GM12878 (cell line): ENCODE data around the gene PPP1R1A. TPM values are rescaled to one million over a fixed set of nuclear protein-coding genes. Genes with fewer than 3 reads are reported as not detected.

Experiments used
- ATAC-seq: fragments of 200-7000 bp; cut with Tn5 transposase; 3 replicates; pipeline ENCODE4 v1.9.1; 2020; ENCODE audit warnings: mild to moderate bottlenecking, moderate library complexity
- BruUV-seq: library from RNA; stranded (reverse); fragments of 400-500 nt; replicated peaks from 2 replicates; lab custom pipeline; 2021; lab: Mats Ljungman, UMichigan
- CTCF ChIA-PET: fragments of 300-600 bp; sonication (Branson Sonifier 250); formaldehyde crosslinking; extraction: SDS; loops from one replicate; lab custom pipeline; 2021; ENCODE audit warnings: inconsistent platforms; lab: Yijun Ruan, JAX
- POLR2A ChIA-PET: fragments of 350-600 bp; formaldehyde crosslinking; extraction: SDS; loops from one replicate; lab custom pipeline; 2021; ENCODE audit warnings: inconsistent platforms; lab: Charles Lee
- RAD21 ChIA-PET: fragments of 300-600 bp; sonication (Branson Sonifier 250); formaldehyde crosslinking; loops from one replicate; lab custom pipeline; 2023; ENCODE audit warnings: antibody characterized with exemption; ENCODE audit not compliant: unreplicated experiment; lab: Charles Lee
- SMC1A ChIA-PET: fragments of 300-600 bp; sonication (Branson Sonifier 250); formaldehyde crosslinking; loops from one replicate; lab custom pipeline; 2023; ENCODE audit not compliant: unreplicated experiment, uncharacterized antibody; lab: Charles Lee
- DNase-seq: peaks from one replicate; pipeline ENCODE4 v3.0.0-alpha.2; 2011; ENCODE audit warnings: low read depth, low spot score
- FAIRE-seq: peaks from 3 replicates; lab custom pipeline; 2011; peaks lifted over from hg19 to GRCh38; lab: Jason Lieb, UNC
- H2AFZ ChIP-seq: 2 replicates; pipeline ENCODE4 v1.6.0; 2011; ENCODE audit warnings: low read depth, low read length, control low read depth; ENCODE audit not compliant: control insufficient read depth
- H3K27ac ChIP-seq: 2 replicates; pipeline ENCODE4 v1.5.1; 2011; ENCODE audit warnings: control low read depth; ENCODE audit not compliant: control insufficient read depth, insufficient read depth
- H3K27me3 ChIP-seq, 2 experiments: replicated peaks in 1 of 2; 2 replicates each; pipeline versions ENCODE4 v1.6.0 to v1.6.1; 2011; ENCODE audit warnings: low read length in 1 of 2; ENCODE audit not compliant: control insufficient read depth in 2 of 2, insufficient read depth in 2 of 2
- H3K36me3 ChIP-seq, 2 experiments: 2 replicates each; pipeline ENCODE4 v1.5.1; 2011; ENCODE audit warnings: low read length in 1 of 2; ENCODE audit not compliant: control insufficient read depth in 2 of 2, insufficient read depth in 2 of 2
- H3K4me1 ChIP-seq: 2 replicates; pipeline ENCODE4 v1.6.1; 2011; ENCODE audit warnings: mild to moderate bottlenecking, low read length, moderate library complexity, mixed read lengths; ENCODE audit not compliant: control insufficient read depth, insufficient read depth
- H3K4me2 ChIP-seq: 2 replicates; pipeline ENCODE4 v1.6.0; 2011; ENCODE audit warnings: control low read depth; ENCODE audit not compliant: control insufficient read depth, insufficient read depth
- H3K4me3 ChIP-seq: fragments of 200-600 bp; sonication (generic); 2 replicates; pipeline ENCODE4 v1.5.1; 2016
- H3K79me2 ChIP-seq: 2 replicates; pipeline ENCODE4 v1.6.0; 2011; ENCODE audit warnings: low read length; ENCODE audit not compliant: control insufficient read depth, insufficient read depth
- H3K9ac ChIP-seq: 2 replicates; pipeline ENCODE4 v1.8.0; 2011; ENCODE audit warnings: low read length, control low read depth, mixed read lengths; ENCODE audit not compliant: control insufficient read depth, insufficient read depth
- H3K9me3 ChIP-seq: replicated peaks from 3 replicates; pipeline ENCODE4 v1.5.1; 2011; ENCODE audit warnings: mild to moderate bottlenecking, low read length; ENCODE audit not compliant: control insufficient read depth, insufficient read depth
- H4K20me1 ChIP-seq: 2 replicates; pipeline ENCODE4 v1.6.0; 2011; ENCODE audit not compliant: control insufficient read depth, insufficient read depth
- BCLAF1 ChIP-seq: fragments of 450-650 bp; IDR thresholded peaks from 2 replicates; pipeline ENCODE4 v1.6.1; 2017; ENCODE audit warnings: antibody characterized with exemption, mild to moderate bottlenecking, moderate library complexity
- CEBPB ChIP-seq, 2 experiments: fragments of 150-350 bp in 1 of 2; IDR thresholded peaks; 2 replicates each; pipeline ENCODE4 v1.6.1; 2012 to 2014; ENCODE audit warnings: low read depth in 2 of 2, low read length in 2 of 2, borderline replicate concordance in 1 of 2, inconsistent platforms in 1 of 2
- IKZF2 ChIP-seq, 2 experiments: fragments of 450-650 bp; IDR thresholded peaks; 2 replicates each; pipeline ENCODE4 v1.6.1; 2017; ENCODE audit warnings: mild to moderate bottlenecking in 2 of 2, moderate library complexity in 2 of 2
- MEF2B ChIP-seq: fragments of 450-650 bp; IDR thresholded peaks from 2 replicates; pipeline ENCODE4 v1.6.1; 2018; ENCODE audit warnings: mild to moderate bottlenecking, moderate library complexity; ENCODE audit not compliant: partially characterized antibody, poor library complexity, severe bottlenecking
- NBN ChIP-seq: fragments of 450-650 bp; IDR thresholded peaks from 2 replicates; pipeline ENCODE4 v1.6.1; 2016
- NFXL1 ChIP-seq: fragments of 450-650 bp; IDR thresholded peaks from 2 replicates; pipeline ENCODE4 v1.6.1; 2017; ENCODE audit warnings: antibody characterized with exemption, mild to moderate bottlenecking, borderline replicate concordance
- POLR2AphosphoS2 ChIP-seq: IDR thresholded peaks from 2 replicates; pipeline ENCODE4 v1.6.1; 2011; ENCODE audit warnings: low read depth, mild to moderate bottlenecking, low read length, improper control_type of control experiment, moderate library complexity
- SIN3A ChIP-seq: IDR thresholded peaks from 2 replicates; pipeline ENCODE4 v1.6.1; 2012; ENCODE audit warnings: low read depth, low read length, improper control_type of control experiment
- STAT1 ChIP-seq: fragments of 450-650 bp; conservative IDR thresholded peaks from 2 replicates; pipeline ENCODE4 v1.6.1; 2014; ENCODE audit warnings: antibody characterized with exemption, mild to moderate bottlenecking
- ZBTB4 ChIP-seq: fragments of 450-650 bp; formaldehyde crosslinking; IDR thresholded peaks from 2 replicates; pipeline ENCODE4 v1.4.0; 2022; ENCODE audit warnings: mild to moderate bottlenecking, moderate library complexity
- WGBS: methylation state at CpG from one replicate; pipeline ENCODE4 v1.1.6; 2016; ENCODE audit warnings: low lambda C conversion rate; ENCODE audit not compliant: insufficient replicate concordance, insufficient coverage; ENCODE audit errors: missing lambda C conversion rate; 5-methylcytosine and 5-hydroxymethylcytosine counted together
- in situ Hi-C: fragments of 300-500 bp; cut with MboI; formaldehyde crosslinking; loops from 9 replicates; pipeline ENCODE4 v1.14.3; 2018; ENCODE audit warnings: mixed read lengths
- intact Hi-C: fragments of 100-400 bp; cut with micrococcal nuclease; formaldehyde crosslinking; loops from one replicate; pipeline ENCODE4 v1.14.2; 2022; ENCODE audit not compliant: unreplicated experiment
- polyA plus RNA-seq, 11 experiments: library from polyadenylated mRNA; depleted of rRNA in 4 of 11; unstranded in 6 of 11; stranded (reverse) in 5 of 11; fragments of >200 nt; fragmentation: Nextera tagmentation in 4 of 11; fragmentation: Illumina TruSeq in 1 of 11; extraction: Ambion mirVana in 4 of 11; extraction: Trizol in 1 of 11; gene quantifications; 1 replicate in 1 of 11; 2 replicates in 10 of 11; pipeline versions ENCODE4 v1.2.1 to v1.2.3, GENCODE V29; 2011 to 2016; ENCODE audit warnings: inconsistent platforms in 2 of 11, missing spikeins in 2 of 11, low read depth in 1 of 11
- total RNA-seq, 4 experiments: library from RNA; depleted of rRNA in 3 of 4; stranded (reverse); fragments of >200 nt in 3 of 4; fragmentation: Illumina TruSeq in 1 of 4; extraction: Trizol in 1 of 4; gene quantifications; 2 replicates each; pipeline versions ENCODE4 v1.2.1 to v1.2.3, GENCODE V29; 2013 to 2021
- TF ChIP-seq, protein P1 (sequence below): fragments of 450-650 bp; IDR thresholded peaks from 2 replicates; pipeline ENCODE4 v1.6.1; 2017; ENCODE audit warnings: mild to moderate bottlenecking, low read depth, inconsistent platforms; ENCODE audit not compliant: poor library complexity, severe bottlenecking
- TF ChIP-seq, protein P2 (sequence below): IDR thresholded peaks from 2 replicates; pipeline ENCODE4 v1.6.1; 2012; ENCODE audit warnings: mild to moderate bottlenecking, low read depth, low read length

The PPP1R1A gene
- total and polyA plus RNA-seq, 10 of the 15 experiments (the other 5 are each of a cell fraction or from before 2014, with no cell fraction given) = 0.03 to 0.08 (median 0.07) TPM; not detected in 7

GRCh38 chr12:54587315-54587873 is 1.1 kb downstream of the PPP1R1A start:
- in situ Hi-C loops = no loop called here
- POLR2A ChIA-PET = no interaction called here
- CTCF ChIA-PET = interaction anchor here (1.3 kb wide), 1 partner anchor 8 kb away, joined by 4 read pairs; no protein-coding TSS in a partner anchor
- no peak for DNase-seq
- H3K4me1 ChIP-seq = no peaks in the 10 kb centered on the region
- no peak for ATAC-seq
- no TSS peak for BruUV-seq
- RAD21 ChIA-PET = no interaction called here
- intact Hi-C loops = no loop called here
- no peak overlapping the region for H3K4me3 ChIP-seq
- no peaks in the 10 kb centered on the region for H3K79me2 ChIP-seq
- peaks cover 0 to 13% of the 10 kb centered on the region in 2 experiments for H3K27me3 ChIP-seq
- no peaks in the 10 kb centered on the region for H3K9me3 ChIP-seq
- H2AFZ ChIP-seq = no peak overlapping the region
- SMC1A ChIA-PET = no interaction called here
- 52% methylated on average over 5 of the region's 5 CpGs for WGBS
- H3K36me3 ChIP-seq = no peaks in the 10 kb centered on the region
- no peak overlapping the region for H3K27ac ChIP-seq
- H4K20me1 ChIP-seq = no peaks in the 10 kb centered on the region
- FAIRE-seq = no peak
- H3K9ac ChIP-seq = no peak overlapping the region
- H3K4me2 ChIP-seq = no peak overlapping the region
- TF ChIP-seq BCLAF1 = no peak
- TF ChIP-seq NFXL1 = no peak
- no peak for TF ChIP-seq POLR2AphosphoS2
- no peak for TF ChIP-seq MEF2B
- TF ChIP-seq, protein P1, sequence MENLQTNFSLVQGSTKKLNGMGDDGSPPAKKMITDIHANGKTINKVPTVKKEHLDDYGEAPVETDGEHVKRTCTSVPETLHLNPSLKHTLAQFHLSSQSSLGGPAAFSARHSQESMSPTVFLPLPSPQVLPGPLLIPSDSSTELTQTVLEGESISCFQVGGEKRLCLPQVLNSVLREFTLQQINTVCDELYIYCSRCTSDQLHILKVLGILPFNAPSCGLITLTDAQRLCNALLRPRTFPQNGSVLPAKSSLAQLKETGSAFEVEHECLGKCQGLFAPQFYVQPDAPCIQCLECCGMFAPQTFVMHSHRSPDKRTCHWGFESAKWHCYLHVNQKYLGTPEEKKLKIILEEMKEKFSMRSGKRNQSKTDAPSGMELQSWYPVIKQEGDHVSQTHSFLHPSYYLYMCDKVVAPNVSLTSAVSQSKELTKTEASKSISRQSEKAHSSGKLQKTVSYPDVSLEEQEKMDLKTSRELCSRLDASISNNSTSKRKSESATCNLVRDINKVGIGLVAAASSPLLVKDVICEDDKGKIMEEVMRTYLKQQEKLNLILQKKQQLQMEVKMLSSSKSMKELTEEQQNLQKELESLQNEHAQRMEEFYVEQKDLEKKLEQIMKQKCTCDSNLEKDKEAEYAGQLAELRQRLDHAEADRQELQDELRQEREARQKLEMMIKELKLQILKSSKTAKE = no peak
- TF ChIP-seq, protein P2, sequence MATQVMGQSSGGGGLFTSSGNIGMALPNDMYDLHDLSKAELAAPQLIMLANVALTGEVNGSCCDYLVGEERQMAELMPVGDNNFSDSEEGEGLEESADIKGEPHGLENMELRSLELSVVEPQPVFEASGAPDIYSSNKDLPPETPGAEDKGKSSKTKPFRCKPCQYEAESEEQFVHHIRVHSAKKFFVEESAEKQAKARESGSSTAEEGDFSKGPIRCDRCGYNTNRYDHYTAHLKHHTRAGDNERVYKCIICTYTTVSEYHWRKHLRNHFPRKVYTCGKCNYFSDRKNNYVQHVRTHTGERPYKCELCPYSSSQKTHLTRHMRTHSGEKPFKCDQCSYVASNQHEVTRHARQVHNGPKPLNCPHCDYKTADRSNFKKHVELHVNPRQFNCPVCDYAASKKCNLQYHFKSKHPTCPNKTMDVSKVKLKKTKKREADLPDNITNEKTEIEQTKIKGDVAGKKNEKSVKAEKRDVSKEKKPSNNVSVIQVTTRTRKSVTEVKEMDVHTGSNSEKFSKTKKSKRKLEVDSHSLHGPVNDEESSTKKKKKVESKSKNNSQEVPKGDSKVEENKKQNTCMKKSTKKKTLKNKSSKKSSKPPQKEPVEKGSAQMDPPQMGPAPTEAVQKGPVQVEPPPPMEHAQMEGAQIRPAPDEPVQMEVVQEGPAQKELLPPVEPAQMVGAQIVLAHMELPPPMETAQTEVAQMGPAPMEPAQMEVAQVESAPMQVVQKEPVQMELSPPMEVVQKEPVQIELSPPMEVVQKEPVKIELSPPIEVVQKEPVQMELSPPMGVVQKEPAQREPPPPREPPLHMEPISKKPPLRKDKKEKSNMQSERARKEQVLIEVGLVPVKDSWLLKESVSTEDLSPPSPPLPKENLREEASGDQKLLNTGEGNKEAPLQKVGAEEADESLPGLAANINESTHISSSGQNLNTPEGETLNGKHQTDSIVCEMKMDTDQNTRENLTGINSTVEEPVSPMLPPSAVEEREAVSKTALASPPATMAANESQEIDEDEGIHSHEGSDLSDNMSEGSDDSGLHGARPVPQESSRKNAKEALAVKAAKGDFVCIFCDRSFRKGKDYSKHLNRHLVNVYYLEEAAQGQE = no peak
- no peak for TF ChIP-seq SIN3A
- no peak for TF ChIP-seq STAT1
- TF ChIP-seq IKZF2 (IDR thresholded peaks at IDR 0.05) = no peak
- no peak for TF ChIP-seq CEBPB (IDR thresholded peaks at IDR 0.05; ENCODE audit: borderline replicate concordance in 1 of 2, low read depth in 2 of 2, low read length in 2 of 2)
- no peak for TF ChIP-seq NBN
- TF ChIP-seq ZBTB4 = no peak
